HepG2 (cell line): ENCODE data around the gene GNAI2. TPM values are rescaled to one million over a fixed set of nuclear protein-coding genes. Genes with fewer than 3 reads are reported as not detected.
A peak's percentile ranks its signal among the peaks of the same experiment; 100 is the strongest.

ENCODE experiments used
- CCDC6 ChIP-seq: sonication (generic); formaldehyde crosslinking; IDR thresholded peaks from 2 replicates; pipeline ENCODE4 v1.8.1; 2022; ENCODE audit warnings: mild to moderate bottlenecking, missing genetic modification reagents, moderate library complexity
- FOXC1 ChIP-seq: sonication (generic); formaldehyde crosslinking; IDR thresholded peaks from 2 replicates; pipeline ENCODE4 v1.8.0; 2022; ENCODE audit warnings: mild to moderate bottlenecking, missing genetic modification reagents, borderline replicate concordance
- GTF2F1 ChIP-seq: fragments of 150-350 bp; IDR thresholded peaks from 2 replicates; pipeline ENCODE4 v1.6.1; 2014; ENCODE audit warnings: low read length
- KLF15 ChIP-seq: sonication (generic); formaldehyde crosslinking; IDR thresholded peaks from 2 replicates; pipeline ENCODE4 v1.8.1; 2023; ENCODE audit warnings: borderline replicate concordance, mild to moderate bottlenecking, inconsistent platforms, missing genetic modification reagents, mixed read lengths
- MYPOP ChIP-seq: sonication (generic); formaldehyde crosslinking; IDR thresholded peaks from 2 replicates; pipeline ENCODE4 v1.8.1; 2023; ENCODE audit warnings: mild to moderate bottlenecking, moderate library complexity, missing genetic modification reagents
- PHF20 ChIP-seq: sonication (generic); formaldehyde crosslinking; IDR thresholded peaks from 2 replicates; pipeline ENCODE4 v1.5.0; 2020; ENCODE audit warnings: mild to moderate bottlenecking, missing genetic modification reagents
- RXRA ChIP-seq: sonication (generic); formaldehyde crosslinking; IDR thresholded peaks from 2 replicates; pipeline ENCODE4 v1.5.1; 2020; ENCODE audit warnings: missing genetic modification reagents
- SMC3 ChIP-seq: IDR thresholded peaks from 2 replicates; pipeline ENCODE4 v1.6.1; 2011; ENCODE audit warnings: low read length, improper control_type of control experiment
- STAT5B ChIP-seq: sonication (generic); formaldehyde crosslinking; IDR thresholded peaks from 2 replicates; pipeline ENCODE4 v1.4.0; 2020; ENCODE audit warnings: missing genetic modification reagents
- YEATS4 ChIP-seq: sonication (generic); formaldehyde crosslinking; IDR thresholded peaks from 2 replicates; pipeline ENCODE4 v1.4.0; 2020; ENCODE audit warnings: missing genetic modification reagents, borderline replicate concordance
- ZBTB1 ChIP-seq: sonication (generic); formaldehyde crosslinking; IDR thresholded peaks from 2 replicates; pipeline ENCODE4 v1.4.0; 2020; ENCODE audit warnings: missing genetic modification reagents, borderline replicate concordance
- ZNF276 ChIP-seq: sonication (generic); formaldehyde crosslinking; IDR thresholded peaks from 2 replicates; pipeline ENCODE4 v1.4.0; 2020; ENCODE audit warnings: mild to moderate bottlenecking, low read depth, missing genetic modification reagents
- ZNF296 ChIP-seq: sonication (generic); formaldehyde crosslinking; conservative IDR thresholded peaks from 2 replicates; pipeline ENCODE4 v1.5.0; 2020; ENCODE audit warnings: mild to moderate bottlenecking, missing genetic modification reagents
- ZNF34 ChIP-seq: sonication (generic); formaldehyde crosslinking; IDR thresholded peaks from 2 replicates; pipeline ENCODE4 v1.4.0; 2020; ENCODE audit warnings: mild to moderate bottlenecking, missing genetic modification reagents, borderline replicate concordance
- ZNF354B ChIP-seq: sonication (generic); formaldehyde crosslinking; IDR thresholded peaks from 2 replicates; pipeline ENCODE4 v1.8.0; 2022; ENCODE audit warnings: mild to moderate bottlenecking, missing genetic modification reagents
- ZNF710 ChIP-seq: sonication (generic); formaldehyde crosslinking; IDR thresholded peaks from 2 replicates; pipeline ENCODE4 v1.5.0; 2020; ENCODE audit warnings: mild to moderate bottlenecking, missing genetic modification reagents, borderline replicate concordance
- ZSCAN22 ChIP-seq: sonication (generic); formaldehyde crosslinking; IDR thresholded peaks from 2 replicates; pipeline ENCODE4 v1.4.0; 2020; ENCODE audit warnings: mild to moderate bottlenecking, missing genetic modification reagents
- polyA plus RNA-seq, 8 experiments: library from polyadenylated mRNA; depleted of rRNA in 3 of 8; stranded (reverse) in 7 of 8; unstranded in 1 of 8; fragments of >200 nt; fragmentation: Illumina TruSeq in 4 of 8; extraction: Trizol in 4 of 8; gene quantifications; 2 replicates each; pipeline versions ENCODE4 v1.2.1 to v1.2.3, GENCODE V29; 2011 to 2016; ENCODE audit warnings: low read depth in 4 of 8, missing spikeins in 1 of 8, mixed read lengths in 1 of 8; ENCODE audit not compliant: insufficient read depth in 1 of 8
- total RNA-seq, 5 experiments: library from RNA; depleted of rRNA; stranded (reverse); fragments of >200 nt; fragmentation: Illumina TruSeq; extraction: Trizol; gene quantifications; 2 replicates each; pipeline ENCODE4 v1.2.3, GENCODE V29; 2016; ENCODE audit warnings: low read depth in 1 of 5
- TF ChIP-seq, protein P1 (sequence below): sonication (generic); formaldehyde crosslinking; IDR thresholded peaks from 2 replicates; pipeline ENCODE4 v1.4.0; 2020; ENCODE audit warnings: missing genetic modification reagents, mild to moderate bottlenecking, borderline replicate concordance
- TF ChIP-seq, protein P2 (sequence below): sonication (generic); formaldehyde crosslinking; IDR thresholded peaks from 2 replicates; pipeline ENCODE4 v1.5.0; 2020; ENCODE audit warnings: mild to moderate bottlenecking, missing genetic modification reagents, moderate library complexity

The GNAI2 gene
- total and polyA plus RNA-seq, 2 of the 13 experiments (the other 11 are each of a cell fraction or from before 2014, with no cell fraction given), result 51.1 to 66.2 TPM

- TF ChIP-seq MYPOP (CRISPR knock-in tag) (no peak), ZNF296 (CRISPR knock-in tag) (no peak), ZNF710 (CRISPR knock-in tag) (peak; percentile 80; the same call in 1 of the 2 replicates), ZNF34 (CRISPR knock-in tag) (no peak), ZBTB1 (no peak), FOXC1 (CRISPR knock-in tag) (peak; percentile 64; the same call in 1 of the 2 replicates), GTF2F1 (no peak), PHF20 (CRISPR knock-in tag) (peak; percentile 46; the same call in 1 of the 2 replicates), RXRA (CRISPR knock-in tag) (peak; percentile 42; the same call in 1 of the 2 replicates), CCDC6 (no peak), KLF15 (CRISPR knock-in tag) (0 out of 2 replicates have a peak, but pooled peaks have one; percentile 37), SMC3 (peak; percentile 73; the same call in 1 of the 2 replicates), YEATS4 (CRISPR knock-in tag) (peak; percentile 54; the same call in 1 of the 2 replicates), ZNF276 (CRISPR knock-in tag) (no peak), ZNF354B (CRISPR knock-in tag) (no peak), STAT5B (CRISPR knock-in tag) (no peak), ZSCAN22 (no peak)
- TF ChIP-seq, protein P1, sequence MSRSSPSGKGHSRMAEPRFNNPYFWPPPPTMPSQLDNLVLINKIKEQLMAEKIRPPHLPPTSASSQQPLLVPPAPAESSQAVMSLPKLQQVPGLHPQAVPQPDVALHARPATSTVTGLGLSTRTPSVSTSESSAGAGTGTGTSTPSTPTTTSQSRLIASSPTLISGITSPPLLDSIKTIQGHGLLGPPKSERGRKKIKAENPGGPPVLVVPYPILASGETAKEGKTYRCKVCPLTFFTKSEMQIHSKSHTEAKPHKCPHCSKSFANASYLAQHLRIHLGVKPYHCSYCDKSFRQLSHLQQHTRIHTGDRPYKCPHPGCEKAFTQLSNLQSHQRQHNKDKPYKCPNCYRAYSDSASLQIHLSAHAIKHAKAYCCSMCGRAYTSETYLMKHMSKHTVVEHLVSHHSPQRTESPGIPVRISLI (CRISPR knock-in tag), result no peak
- TF ChIP-seq, protein P2, sequence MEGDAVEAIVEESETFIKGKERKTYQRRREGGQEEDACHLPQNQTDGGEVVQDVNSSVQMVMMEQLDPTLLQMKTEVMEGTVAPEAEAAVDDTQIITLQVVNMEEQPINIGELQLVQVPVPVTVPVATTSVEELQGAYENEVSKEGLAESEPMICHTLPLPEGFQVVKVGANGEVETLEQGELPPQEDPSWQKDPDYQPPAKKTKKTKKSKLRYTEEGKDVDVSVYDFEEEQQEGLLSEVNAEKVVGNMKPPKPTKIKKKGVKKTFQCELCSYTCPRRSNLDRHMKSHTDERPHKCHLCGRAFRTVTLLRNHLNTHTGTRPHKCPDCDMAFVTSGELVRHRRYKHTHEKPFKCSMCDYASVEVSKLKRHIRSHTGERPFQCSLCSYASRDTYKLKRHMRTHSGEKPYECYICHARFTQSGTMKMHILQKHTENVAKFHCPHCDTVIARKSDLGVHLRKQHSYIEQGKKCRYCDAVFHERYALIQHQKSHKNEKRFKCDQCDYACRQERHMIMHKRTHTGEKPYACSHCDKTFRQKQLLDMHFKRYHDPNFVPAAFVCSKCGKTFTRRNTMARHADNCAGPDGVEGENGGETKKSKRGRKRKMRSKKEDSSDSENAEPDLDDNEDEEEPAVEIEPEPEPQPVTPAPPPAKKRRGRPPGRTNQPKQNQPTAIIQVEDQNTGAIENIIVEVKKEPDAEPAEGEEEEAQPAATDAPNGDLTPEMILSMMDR (CRISPR knock-in tag), result peak; percentile 98
Measured at GRCh38 chr3:50245831-50246516, 10.0 kb downstream of the GNAI2 start (continued).
